T-helper 2 cell treated with Interferon-gamma antibody and Interleukin-4, amounts not matched to agents 5 μg/mL and 100 μg/mL, for 36 hours (primary cell): Measurements from ENCODE around the gene CSNK1G3.
A peak's percentile ranks its signal among the peaks of the same experiment; 100 is the strongest.

Experiments
- DNase-seq: peaks from one replicate; pipeline ENCODE4 v3.0.0; 2021; ENCODE audit warnings: low spot score
- H3K27ac Mint-ChIP-seq: one replicate; pipeline ENCODE4 v1.8.0; 2021; ENCODE audit warnings: mild to moderate bottlenecking, mixed read lengths
- H3K27me3 Mint-ChIP-seq: one replicate; pipeline ENCODE4 v1.8.0; 2021; ENCODE audit warnings: low read depth, mixed read lengths
- H3K36me3 Mint-ChIP-seq: one replicate; pipeline ENCODE4 v1.8.0; 2021; ENCODE audit warnings: low read depth, mixed read lengths
- H3K4me1 Mint-ChIP-seq: one replicate; pipeline ENCODE4 v1.8.0; 2021; ENCODE audit warnings: low read depth, mixed read lengths
- H3K4me3 Mint-ChIP-seq: one replicate; pipeline ENCODE4 v1.8.0; 2022; ENCODE audit warnings: mild to moderate bottlenecking, moderate library complexity, mixed read lengths
- H3K9me3 Mint-ChIP-seq: one replicate; pipeline ENCODE4 v1.8.0; 2021; ENCODE audit warnings: mixed read lengths

Gene CSNK1G3

DNA sequence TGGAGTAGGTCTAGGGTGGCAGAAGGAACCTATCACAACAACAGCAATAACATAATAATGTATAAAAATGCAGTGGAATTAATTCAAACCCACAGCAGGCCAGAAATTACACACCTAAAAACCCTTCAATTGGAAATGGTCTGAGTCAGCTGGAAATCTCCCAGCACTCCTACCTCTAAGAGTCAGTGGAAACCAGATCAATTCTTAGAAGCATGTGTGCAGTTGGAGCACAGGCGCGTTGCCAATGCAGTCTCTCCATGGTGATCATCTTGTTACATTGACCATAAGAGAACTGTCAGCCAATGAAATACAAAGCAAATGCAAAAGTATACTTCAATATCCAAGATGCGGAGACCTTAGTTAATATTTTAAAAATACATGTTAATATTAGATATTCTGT is 15.1 kb upstream of the CSNK1G3 start:
- Mint-ChIP-seq H3K36me3 (no peaks in the 10 kb centered on the region), H3K4me3 (no peak overlapping the region), H3K9me3 (no peaks in the 10 kb centered on the region), H3K27ac (no peak overlapping the region), H3K4me1 (no peaks in the 10 kb centered on the region), H3K27me3 (peaks cover 10% of the 10 kb centered on the region)
- no peak for DNase-seq

DNA sequence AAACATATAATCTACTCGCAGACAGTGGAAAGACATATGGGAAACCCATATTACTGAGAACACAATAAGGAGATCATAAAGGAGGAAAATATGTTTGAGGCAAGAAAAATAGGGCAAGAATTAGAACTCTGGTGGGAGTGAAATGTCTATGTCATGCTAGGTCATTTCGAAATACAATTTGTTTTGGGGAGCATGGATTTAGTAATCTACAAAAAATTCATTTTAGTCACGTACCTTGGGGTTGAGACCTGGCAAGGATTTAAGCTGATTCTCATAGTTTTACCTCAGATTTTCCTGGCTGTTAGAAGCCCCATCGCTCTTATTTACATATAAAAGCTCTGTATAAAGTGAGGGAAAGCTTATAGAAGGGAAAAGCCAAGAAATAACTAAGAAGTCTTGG is 11.5 kb upstream of the CSNK1G3 start:
- Mint-ChIP-seq H3K27ac (no peak overlapping the region), H3K36me3 (no peaks in the 10 kb centered on the region), H3K4me3 (no peak overlapping the region), H3K27me3 (peaks cover 8% of the 10 kb centered on the region), H3K4me1 (peaks cover 2% of the 10 kb centered on the region), H3K9me3 (no peaks in the 10 kb centered on the region)
- no peak for DNase-seq

DNA sequence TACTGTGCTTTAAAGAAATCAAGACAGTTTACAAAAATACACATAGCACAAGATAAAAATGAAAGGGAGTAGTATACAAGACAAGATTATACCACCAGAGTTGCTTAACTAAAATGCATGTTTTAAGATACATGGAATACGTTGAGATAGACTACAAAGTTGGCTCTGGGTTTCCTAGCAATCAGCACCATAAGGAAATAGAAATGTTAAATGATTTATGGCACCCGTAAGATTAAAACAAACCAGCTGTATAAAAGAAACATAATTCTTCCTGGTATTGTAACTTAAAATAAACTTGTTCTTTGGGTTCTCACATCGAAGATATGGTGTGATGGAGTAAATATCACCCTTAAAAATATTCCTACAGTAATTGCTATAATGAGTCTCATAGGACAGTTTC is 9.9 kb upstream of the CSNK1G3 start:
- H3K4me1 Mint-ChIP-seq = peaks cover 2% of the 10 kb centered on the region
- H3K27me3 Mint-ChIP-seq = peaks cover 16% of the 10 kb centered on the region
- no peak overlapping the region for H3K4me3 Mint-ChIP-seq
- no peak for DNase-seq
- H3K36me3 Mint-ChIP-seq = no peaks in the 10 kb centered on the region
- H3K27ac Mint-ChIP-seq = no peak overlapping the region
- H3K9me3 Mint-ChIP-seq = no peaks in the 10 kb centered on the region

DNA sequence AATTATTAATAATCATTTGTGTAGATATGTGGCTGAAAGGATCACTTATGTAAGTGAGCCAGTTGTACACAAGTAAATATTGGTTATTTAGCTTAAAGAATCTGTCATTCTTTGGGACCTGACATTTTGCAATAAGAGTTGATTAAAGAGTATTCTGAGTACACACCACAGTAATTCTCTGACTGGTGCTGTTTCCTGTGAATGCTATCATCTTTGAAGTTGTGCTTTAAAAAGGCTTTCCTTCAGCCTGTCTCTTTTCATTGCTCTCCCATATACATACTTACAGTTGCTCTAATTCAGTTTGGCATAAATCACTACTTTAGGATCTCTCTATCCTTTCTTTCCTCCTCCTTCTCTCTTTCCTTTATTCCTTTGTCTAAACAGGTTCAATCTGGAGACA is 8.7 kb upstream of the CSNK1G3 start:
- Mint-ChIP-seq H3K4me1 (peaks cover 2% of the 10 kb centered on the region), H3K4me3 (no peak overlapping the region), H3K27ac (no peak overlapping the region), H3K27me3 (peaks cover 19% of the 10 kb centered on the region), H3K9me3 (no peaks in the 10 kb centered on the region), H3K36me3 (no peaks in the 10 kb centered on the region)
- no peak for DNase-seq

DNA sequence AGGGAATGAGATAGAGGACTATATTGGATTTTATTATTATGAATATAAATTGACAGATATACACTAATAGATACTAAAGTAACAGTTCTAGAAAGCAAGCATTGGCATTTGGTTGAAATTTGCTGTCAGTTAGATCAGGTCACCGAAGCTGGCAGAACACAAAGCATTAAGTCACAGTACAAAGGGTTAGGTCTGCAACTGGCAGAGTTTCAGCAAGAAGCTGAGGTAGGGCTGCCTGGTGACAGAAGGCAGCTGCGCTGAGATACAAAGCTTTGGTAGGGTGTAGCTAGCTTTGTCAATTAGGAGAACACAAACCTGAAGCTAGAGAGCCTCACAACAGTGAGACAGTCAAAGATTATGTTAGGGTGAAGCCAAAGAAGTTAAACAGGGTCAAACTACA is 6.3 kb upstream of the CSNK1G3 start:
- peaks cover 17% of the 10 kb centered on the region for H3K27me3 Mint-ChIP-seq
- H3K4me1 Mint-ChIP-seq = peaks cover 4% of the 10 kb centered on the region
- DNase-seq = no peak
- no peak overlapping the region for H3K27ac Mint-ChIP-seq
- H3K36me3 Mint-ChIP-seq = no peaks in the 10 kb centered on the region
- no peak overlapping the region for H3K4me3 Mint-ChIP-seq
- H3K9me3 Mint-ChIP-seq = no peaks in the 10 kb centered on the region

DNA sequence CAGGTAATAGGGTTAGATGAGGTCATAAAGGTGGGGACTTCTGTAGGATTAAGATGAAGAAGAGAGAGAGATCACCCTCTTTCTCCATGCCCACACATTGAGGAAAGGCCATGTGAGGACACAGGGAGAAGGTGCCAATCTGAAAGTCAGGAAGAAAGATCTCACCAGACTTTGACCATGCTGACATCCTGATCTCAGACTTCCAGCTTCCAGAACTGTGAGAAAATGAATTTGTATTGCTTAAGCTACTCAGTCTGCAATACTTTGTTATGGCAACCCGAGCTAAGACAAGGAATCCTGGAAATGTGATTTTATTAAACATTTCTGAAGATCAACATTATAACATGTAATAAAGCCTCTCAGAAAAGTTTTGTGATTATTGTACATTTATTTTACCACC is 3.5 kb upstream of the CSNK1G3 start:
- no peaks in the 10 kb centered on the region for H3K9me3 Mint-ChIP-seq
- DNase-seq = no peak
- H3K4me1 Mint-ChIP-seq = peaks cover 14% of the 10 kb centered on the region
- no peak overlapping the region for H3K4me3 Mint-ChIP-seq
- no peak overlapping the region for H3K27ac Mint-ChIP-seq
- peaks cover 17% of the 10 kb centered on the region for H3K27me3 Mint-ChIP-seq
- H3K36me3 Mint-ChIP-seq = peaks cover 2% of the 10 kb centered on the region

DNA sequence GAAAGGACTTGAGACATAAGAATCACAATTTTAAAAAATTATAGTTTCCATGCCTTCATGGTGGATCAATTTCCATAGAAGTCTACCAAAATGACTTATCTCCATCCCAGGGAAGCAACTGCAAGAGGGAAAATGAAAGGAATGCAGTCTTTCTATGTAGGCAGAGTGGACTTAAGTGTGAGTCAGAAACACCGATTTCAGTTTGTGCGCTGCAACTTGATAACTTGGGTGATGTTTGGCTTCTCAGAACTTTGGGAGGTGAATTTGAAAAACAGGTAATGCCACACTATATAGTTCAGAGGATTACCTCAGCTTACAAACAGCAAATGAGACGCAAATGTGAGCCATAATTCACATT is 708 bp upstream of the CSNK1G3 start:
- H3K27ac Mint-ChIP-seq = peak overlapping the region; percentile 99
- peaks cover 38% of the 10 kb centered on the region for H3K4me1 Mint-ChIP-seq
- H3K27me3 Mint-ChIP-seq = peaks cover 8% of the 10 kb centered on the region
- peaks cover 8% of the 10 kb centered on the region for H3K36me3 Mint-ChIP-seq
- H3K4me3 Mint-ChIP-seq = peak overlapping the region; percentile 94
- no peak for DNase-seq
- H3K9me3 Mint-ChIP-seq = no peaks in the 10 kb centered on the region

DNA sequence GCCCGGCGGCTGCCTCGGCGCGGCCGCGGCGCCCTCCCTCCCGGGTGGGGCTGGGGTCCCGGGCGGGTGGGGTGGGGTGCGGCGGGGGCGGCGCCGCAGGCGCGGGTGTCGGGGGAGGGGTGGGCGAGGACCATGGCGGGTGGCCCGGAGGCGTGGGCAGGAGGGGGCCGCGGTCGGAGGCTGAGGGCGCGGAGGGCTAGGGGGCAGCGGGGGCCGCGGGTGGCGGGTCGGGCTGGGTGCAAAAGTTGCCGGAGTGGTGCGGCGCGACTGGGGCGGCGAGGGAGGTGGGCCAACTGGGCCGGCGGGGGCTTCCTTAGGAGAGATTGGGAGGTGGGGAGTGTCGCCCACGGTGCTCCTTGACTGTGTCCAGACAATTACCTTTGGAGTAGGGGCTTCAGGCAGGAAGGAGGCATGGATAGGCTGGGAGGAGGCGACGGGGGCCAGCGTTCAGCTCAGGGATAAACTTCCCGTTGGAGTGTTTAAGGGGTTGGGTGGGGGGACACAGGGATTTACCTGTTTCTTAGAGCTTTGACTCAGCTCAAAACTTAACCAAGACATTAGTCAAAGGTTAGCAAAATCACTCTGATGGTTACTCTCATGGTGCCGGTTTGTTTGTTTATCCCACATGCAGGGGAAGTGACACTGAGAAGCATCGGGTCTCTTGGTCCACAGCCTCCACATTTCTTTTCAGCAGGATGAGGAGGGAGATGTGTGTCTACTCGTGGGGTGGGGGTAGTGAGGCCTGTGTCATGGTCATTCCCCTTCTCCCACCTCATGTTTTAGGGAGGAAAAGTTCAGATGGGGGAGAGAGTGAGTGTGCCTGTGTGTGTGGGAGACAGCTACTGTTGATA is 859 bp downstream of the CSNK1G3 start:
- Mint-ChIP-seq H3K36me3 (peaks cover 8% of the 10 kb centered on the region), H3K9me3 (no peaks in the 10 kb centered on the region), H3K27ac (peak overlapping the region; percentile 82), H3K4me3 (peak overlapping the region; percentile 93), H3K27me3 (no peaks in the 10 kb centered on the region), H3K4me1 (peaks cover 47% of the 10 kb centered on the region)
- DNase-seq = peak; percentile 52

DNA sequence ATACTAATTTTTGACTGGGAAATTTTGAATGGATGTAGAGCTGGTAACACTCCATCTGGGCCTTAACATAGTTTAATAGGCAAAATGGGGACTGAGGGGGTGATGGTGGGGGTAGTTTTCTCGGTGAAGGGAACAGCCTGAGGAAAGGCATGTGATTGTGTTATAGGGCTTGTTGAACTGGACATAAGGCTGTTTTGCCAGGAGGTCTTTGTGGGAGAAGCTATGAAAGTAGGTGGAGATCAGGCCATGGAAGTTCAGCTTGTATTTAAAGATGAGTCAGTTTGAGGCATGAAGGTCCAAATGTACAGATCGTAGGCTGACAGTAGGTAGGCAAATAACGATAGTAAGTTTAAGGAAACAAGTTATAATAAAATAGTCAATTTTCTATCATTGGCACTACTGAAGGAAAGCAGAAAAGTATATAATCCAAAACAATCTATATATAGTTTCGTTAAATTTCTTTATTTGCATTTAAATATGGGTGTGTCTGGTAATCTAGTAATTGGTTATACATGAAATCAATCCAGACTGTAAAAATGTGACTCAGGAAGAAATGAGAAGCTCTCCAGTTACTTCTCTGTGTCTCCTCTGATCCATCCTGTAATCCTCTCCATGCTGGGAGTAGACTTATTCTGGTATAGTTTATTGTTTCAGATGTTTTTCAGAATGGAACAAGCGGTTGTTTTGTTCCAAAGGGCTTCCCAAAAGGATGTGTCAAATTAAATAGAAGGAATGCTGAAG is 2.8 kb downstream of the CSNK1G3 start:
- Mint-ChIP-seq H3K4me1 (peaks cover 58% of the 10 kb centered on the region), H3K36me3 (peaks cover 10% of the 10 kb centered on the region), H3K4me3 (peak overlapping the region; percentile 26), H3K27ac (peak overlapping the region; percentile 11), H3K27me3 (no peaks in the 10 kb centered on the region), H3K9me3 (no peaks in the 10 kb centered on the region)
- no peak for DNase-seq

DNA sequence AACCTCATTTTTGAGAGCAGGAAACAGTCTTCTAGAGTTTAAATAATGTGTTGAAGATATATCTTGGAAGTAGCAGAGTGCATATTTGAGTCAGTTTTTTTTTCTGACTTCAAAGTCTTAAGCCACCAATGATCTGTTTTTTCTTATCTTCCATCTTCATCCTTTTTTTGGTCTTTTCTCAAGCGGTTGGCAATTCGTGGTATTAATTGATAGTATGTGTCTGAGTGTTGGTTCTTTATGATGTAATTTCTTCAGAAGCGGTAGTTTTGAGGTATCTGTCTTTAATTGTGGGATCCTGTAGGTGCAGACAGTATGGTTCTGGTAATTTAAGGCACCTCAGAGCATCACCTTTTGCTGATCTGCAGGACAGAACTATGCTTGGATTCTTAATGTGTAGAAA is 3.9 kb downstream of the CSNK1G3 start:
- H3K9me3 Mint-ChIP-seq = no peaks in the 10 kb centered on the region
- DNase-seq = no peak
- H3K36me3 Mint-ChIP-seq = peaks cover 10% of the 10 kb centered on the region
- no peaks in the 10 kb centered on the region for H3K27me3 Mint-ChIP-seq
- peak overlapping the region; percentile 33 for H3K4me3 Mint-ChIP-seq
- peaks cover 53% of the 10 kb centered on the region for H3K4me1 Mint-ChIP-seq
- peak overlapping the region; percentile 52 for H3K27ac Mint-ChIP-seq

DNA sequence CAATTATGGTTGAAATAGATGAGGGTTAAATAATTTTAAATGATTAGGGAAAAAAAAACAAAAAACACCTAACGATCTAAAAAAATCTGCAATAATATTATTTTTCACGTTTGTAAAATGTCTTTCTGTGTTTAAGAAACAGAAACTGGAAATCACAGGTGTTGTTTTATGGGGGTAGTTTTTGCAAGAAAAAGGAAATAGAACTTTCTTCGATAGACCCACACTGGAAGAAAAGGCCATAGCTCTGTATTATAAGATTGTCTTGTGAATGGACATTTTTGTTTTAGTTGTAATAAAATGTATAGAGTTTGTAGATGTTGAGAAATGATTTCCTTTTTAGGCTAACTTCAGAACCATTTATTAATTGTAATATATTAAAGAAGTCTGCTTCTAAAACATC is 5.5 kb downstream of the CSNK1G3 start:
- H3K4me3 Mint-ChIP-seq = no peak overlapping the region
- H3K27me3 Mint-ChIP-seq = no peaks in the 10 kb centered on the region
- peaks cover 47% of the 10 kb centered on the region for H3K4me1 Mint-ChIP-seq
- H3K9me3 Mint-ChIP-seq = no peaks in the 10 kb centered on the region
- peaks cover 8% of the 10 kb centered on the region for H3K36me3 Mint-ChIP-seq
- H3K27ac Mint-ChIP-seq = no peak overlapping the region
- no peak for DNase-seq

DNA sequence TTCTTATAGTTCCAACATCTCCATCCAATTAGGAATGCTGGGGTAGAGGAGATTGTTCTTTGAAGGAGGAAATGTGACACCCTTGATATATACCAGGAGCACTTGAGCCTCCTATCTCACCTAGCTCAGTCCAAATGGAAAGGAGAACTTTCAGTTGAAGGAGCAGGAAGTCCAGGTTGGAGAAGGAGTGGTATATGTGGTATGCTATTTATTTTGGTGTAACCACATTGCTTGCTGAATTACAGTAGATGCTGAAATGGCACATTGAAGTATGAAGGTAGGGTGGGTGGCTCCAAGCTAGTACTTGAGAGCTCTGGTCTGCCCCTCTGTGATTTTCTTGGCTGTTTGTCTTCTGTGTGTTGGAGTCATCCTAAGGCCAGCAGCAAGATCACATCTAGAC is 6.1 kb downstream of the CSNK1G3 start:
- H3K4me1 Mint-ChIP-seq = peaks cover 46% of the 10 kb centered on the region
- H3K4me3 Mint-ChIP-seq = peak overlapping the region; percentile 2
- no peak for DNase-seq
- no peaks in the 10 kb centered on the region for H3K9me3 Mint-ChIP-seq
- H3K27ac Mint-ChIP-seq = no peak overlapping the region
- H3K36me3 Mint-ChIP-seq = peaks cover 8% of the 10 kb centered on the region
- H3K27me3 Mint-ChIP-seq = no peaks in the 10 kb centered on the region

DNA sequence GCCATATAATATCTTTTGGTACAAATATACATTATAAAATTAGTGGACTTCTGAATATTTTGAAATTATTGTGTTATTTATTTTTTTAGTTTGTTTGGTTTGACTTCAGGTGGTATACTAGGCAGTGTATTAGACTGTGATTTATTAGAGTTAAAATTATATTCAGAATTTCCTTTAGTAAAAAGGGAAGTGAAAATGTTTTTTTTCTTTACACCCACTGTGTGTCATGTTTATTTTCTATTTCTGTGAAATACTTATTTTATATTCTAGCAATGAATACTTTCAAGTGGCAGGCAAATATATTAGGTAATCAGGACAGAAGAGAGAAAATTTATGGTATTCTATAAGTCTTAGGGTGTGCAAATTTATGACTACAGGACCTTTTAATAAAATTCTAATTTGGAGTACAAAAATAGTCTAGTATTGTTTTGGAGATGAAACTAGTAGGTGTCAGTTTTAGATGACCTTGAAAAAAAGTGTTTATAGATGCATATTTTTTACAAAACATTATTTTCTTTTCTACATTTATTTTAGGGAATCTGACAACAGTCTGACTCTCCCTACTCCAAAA is 8.8 kb downstream of the CSNK1G3 start:
- Mint-ChIP-seq H3K27ac (no peak overlapping the region), H3K36me3 (peaks cover 2% of the 10 kb centered on the region), H3K4me3 (no peak overlapping the region), H3K27me3 (no peaks in the 10 kb centered on the region), H3K9me3 (no peaks in the 10 kb centered on the region), H3K4me1 (peaks cover 25% of the 10 kb centered on the region)
- DNase-seq = no peak

DNA sequence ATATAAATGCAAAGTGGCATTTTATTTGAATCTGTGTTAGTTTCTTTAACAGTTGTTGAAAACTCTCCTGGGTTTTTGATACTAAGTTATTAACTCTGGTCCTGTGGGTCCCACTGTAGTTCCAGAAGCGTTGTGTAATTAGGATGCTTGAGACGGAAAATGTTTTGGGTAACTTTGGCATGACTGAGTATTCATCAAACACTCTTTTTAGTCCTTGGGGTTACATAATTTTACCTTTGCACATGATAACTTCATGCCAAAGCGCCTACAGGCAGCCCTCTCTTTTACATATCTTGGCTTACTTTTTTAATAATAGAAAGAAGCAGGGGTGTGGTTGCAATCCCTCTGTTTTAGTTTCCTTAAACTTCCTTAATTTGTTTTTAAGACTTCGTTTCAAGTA is 12.2 kb downstream of the CSNK1G3 start:
- H3K36me3 Mint-ChIP-seq = peaks cover 2% of the 10 kb centered on the region
- peaks cover 2% of the 10 kb centered on the region for H3K27me3 Mint-ChIP-seq
- no peak for DNase-seq
- no peaks in the 10 kb centered on the region for H3K9me3 Mint-ChIP-seq
- H3K27ac Mint-ChIP-seq = no peak overlapping the region
- peaks cover 14% of the 10 kb centered on the region for H3K4me1 Mint-ChIP-seq
- no peak overlapping the region for H3K4me3 Mint-ChIP-seq
